Measurements from ENCODE around the gene ZCCHC24. TPM values are rescaled to one million over a fixed set of nuclear protein-coding genes. Genes with fewer than 3 reads are reported as not detected.

ZCCHC24 gene
- polyA plus RNA-seq, 4 donors = 0.89 to 13.0 (median 11.4) TPM

DNA sequence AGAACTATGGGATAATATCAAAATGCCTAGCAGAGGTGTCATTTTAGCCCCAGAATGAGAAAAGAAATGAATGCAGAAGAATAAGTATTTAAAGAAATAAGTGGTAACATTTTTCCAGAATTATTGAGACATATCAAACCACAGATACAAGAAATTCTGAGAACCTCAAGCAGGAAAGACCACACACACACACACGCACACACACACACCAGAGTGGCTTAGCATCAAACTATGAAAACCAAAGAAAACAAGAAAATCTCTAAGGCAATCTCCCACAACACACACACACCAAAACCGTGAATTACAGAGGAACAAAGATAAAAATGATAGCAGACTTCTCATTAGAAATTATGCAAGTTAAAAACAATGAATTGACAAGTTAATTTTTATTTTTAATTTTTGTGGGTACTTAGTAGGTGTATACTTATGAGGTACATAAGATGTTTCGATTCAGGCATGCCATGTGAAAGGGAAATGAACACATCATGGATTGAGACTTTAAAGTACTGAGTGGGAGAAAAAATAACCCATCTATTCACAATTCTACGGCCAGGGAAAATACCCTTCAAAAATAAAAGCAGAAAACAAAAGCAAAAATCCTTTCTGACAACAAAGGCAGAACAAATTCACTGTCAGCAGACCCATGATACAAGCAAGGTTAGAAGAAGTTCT, 83.6 kb downstream of the ZCCHC24 start:
- no peak overlapping the region for H3K4me3 ChIP-seq (ENCODE audit: low read depth in 1 of 3, low read length in 3 of 3)
- no peaks in the 10 kb centered on the region for H3K27me3 ChIP-seq (ENCODE audit: control insufficient read depth in 3 of 3, insufficient read depth in 3 of 3, low read length in 3 of 3)
- peaks cover 0 to 13% (median 0%) of the 10 kb centered on the region in 3 donors for H3K4me1 ChIP-seq (ENCODE audit: control insufficient read depth in 3 of 3, insufficient read depth in 2 of 3, low read depth in 1 of 3, low read length in 2 of 3)
- peaks cover 0 to 9% (median 3%) of the 10 kb centered on the region in 3 donors for H3K36me3 ChIP-seq (ENCODE audit: control insufficient read depth in 3 of 3, insufficient read depth in 2 of 3, low read depth in 1 of 3, low read length in 3 of 3)
- no peaks in the 10 kb centered on the region for H3K9me3 ChIP-seq (ENCODE audit: control insufficient read depth in 2 of 2, insufficient read depth in 1 of 2, low read depth in 1 of 2, low read length in 1 of 2)
- 69 to 78% (median 75%) methylated on average over 4 of the region's 4 CpGs for WGBS, 3 donors
- DNase-seq = no peak
- FAIRE-seq = no peak
- H3K27ac ChIP-seq (ENCODE audit: low read depth in 1 of 3, low read length in 2 of 3) = no peak overlapping the region

DNA sequence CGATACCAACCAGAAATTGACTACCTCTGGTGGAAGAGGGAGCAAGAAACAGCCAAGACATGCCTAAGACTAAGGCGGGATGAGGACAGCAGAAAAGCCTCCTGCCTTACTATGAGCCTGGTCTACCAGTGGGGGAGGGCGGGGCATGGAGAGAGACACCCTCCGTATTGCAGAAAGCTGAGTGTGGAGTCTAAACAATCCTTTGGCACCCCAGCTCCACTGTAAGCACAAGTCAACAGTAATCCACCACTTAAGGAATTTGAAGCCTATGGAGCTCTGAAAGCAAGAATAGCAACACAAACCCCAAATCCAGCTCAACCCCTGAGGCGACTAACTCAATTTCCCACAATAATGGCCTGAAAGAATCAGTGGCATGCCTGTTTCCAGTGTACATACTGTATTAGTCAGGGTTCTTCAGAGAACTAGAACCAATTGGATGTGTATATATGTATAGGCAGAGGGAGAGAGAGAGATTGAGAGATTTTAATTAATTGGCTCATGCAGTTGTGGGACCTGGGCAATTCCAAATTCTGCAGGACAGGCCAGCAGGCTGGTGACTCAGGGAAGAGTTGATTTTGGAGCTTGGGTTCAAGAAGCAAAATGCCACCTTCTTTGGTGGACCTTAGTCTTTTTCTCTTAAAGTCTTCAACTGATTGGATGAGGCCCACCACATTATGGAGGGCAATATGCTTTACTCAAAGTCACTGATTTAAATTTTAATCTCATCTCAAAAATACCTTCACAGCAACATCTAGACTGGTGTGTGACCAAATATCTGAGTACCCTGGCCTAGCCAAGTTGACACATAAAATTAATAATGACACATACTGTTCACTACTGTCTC, 84.7 kb downstream of the ZCCHC24 start:
- Histone ChIP-seq H3K4me1 (ENCODE audit: control insufficient read depth in 3 of 3, insufficient read depth in 2 of 3, low read depth in 1 of 3, low read length in 2 of 3) (peaks cover 0 to 13% (median 0%) of the 10 kb centered on the region in 3 donors), H3K36me3 (ENCODE audit: control insufficient read depth in 3 of 3, insufficient read depth in 2 of 3, low read depth in 1 of 3, low read length in 3 of 3) (peaks cover 0 to 15% (median 3%) of the 10 kb centered on the region in 3 donors), H3K9me3 (ENCODE audit: control insufficient read depth in 2 of 2, insufficient read depth in 1 of 2, low read depth in 1 of 2, low read length in 1 of 2) (no peaks in the 10 kb centered on the region), H3K27ac (ENCODE audit: low read depth in 1 of 3, low read length in 2 of 3) (no peak overlapping the region), H3K27me3 (ENCODE audit: control insufficient read depth in 3 of 3, insufficient read depth in 3 of 3, low read length in 3 of 3) (no peaks in the 10 kb centered on the region), H3K4me3 (ENCODE audit: low read depth in 1 of 3, low read length in 3 of 3) (no peak overlapping the region)
- WGBS, 3 donors = 87 to 98% (median 95%) methylated on average over 5 of the region's 5 CpGs
- FAIRE-seq (no peak), DNase-seq (no peak)

DNA sequence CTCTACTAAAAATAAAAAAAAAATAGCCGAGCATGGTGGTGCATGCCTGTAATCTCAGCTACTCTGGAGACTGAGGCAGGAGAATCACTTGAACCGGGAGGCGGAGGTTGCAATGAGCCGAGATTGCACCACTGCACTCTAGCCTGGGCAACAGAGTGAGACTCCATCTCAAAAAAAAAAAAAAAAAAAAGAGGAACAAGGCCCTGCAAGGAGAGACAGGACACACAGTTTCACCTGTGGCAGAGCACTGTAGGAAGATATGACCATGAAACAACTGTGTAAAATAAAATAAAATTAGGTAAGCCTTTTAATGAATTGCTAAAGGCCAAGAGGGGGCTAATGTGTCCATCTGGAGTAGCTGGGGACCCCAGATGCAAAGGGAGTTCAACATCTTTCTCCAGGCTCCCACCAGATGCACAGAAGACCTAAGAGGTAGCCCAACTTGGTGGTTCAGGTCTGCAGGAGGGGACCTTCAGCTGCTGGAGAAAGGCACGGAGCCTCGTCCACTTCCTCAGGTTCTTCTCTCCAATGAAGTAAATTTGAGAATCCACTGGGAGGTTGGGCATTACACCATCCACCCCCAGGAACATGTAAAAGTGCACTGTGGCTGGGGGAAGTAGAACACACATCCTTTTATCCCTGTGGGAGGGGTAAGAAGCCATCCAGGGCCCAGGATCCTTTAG, 85.5 kb downstream of the ZCCHC24 start:
- Histone ChIP-seq H3K9me3 (ENCODE audit: control insufficient read depth in 2 of 2, insufficient read depth in 1 of 2, low read depth in 1 of 2, low read length in 1 of 2) (peaks cover 0 to 4% of the 10 kb centered on the region in 2 donors), H3K27me3 (ENCODE audit: control insufficient read depth in 3 of 3, insufficient read depth in 3 of 3, low read length in 3 of 3) (no peaks in the 10 kb centered on the region), H3K4me3 (ENCODE audit: low read depth in 1 of 3, low read length in 3 of 3) (no peak overlapping the region), H3K4me1 (ENCODE audit: control insufficient read depth in 3 of 3, insufficient read depth in 2 of 3, low read depth in 1 of 3, low read length in 2 of 3) (peaks cover 0 to 13% (median 0%) of the 10 kb centered on the region in 3 donors), H3K27ac (ENCODE audit: low read depth in 1 of 3, low read length in 2 of 3) (no peak overlapping the region), H3K36me3 (ENCODE audit: control insufficient read depth in 3 of 3, insufficient read depth in 2 of 3, low read depth in 1 of 3, low read length in 3 of 3) (peaks cover 0 to 23% (median 3%) of the 10 kb centered on the region in 3 donors)
- WGBS, 3 donors = 88 to 94% (median 94%) methylated on average over 6 of the region's 6 CpGs
- DNase-seq (no peak), FAIRE-seq (no peak)

DNA sequence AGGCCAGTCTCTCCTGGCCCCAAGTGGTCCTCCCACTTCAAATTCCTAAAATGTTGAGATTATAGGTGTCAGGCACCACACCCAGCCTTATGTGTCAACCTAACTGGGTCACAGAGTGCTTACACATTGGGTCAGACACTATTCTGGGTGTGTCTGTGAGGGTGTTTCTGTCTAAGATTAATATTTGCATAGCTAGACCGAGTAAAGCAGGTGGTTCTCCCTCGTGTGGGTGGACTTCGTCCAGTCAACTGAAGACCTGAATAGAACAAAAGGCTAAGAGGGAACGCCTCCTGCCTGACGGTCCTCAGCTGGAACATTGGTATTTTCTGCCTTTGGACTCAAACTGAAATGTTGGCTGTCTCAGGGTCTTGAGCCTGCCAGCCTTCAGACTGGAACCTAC, 86.6 kb downstream of the ZCCHC24 start:
- Histone ChIP-seq H3K36me3 (ENCODE audit: control insufficient read depth in 3 of 3, insufficient read depth in 2 of 3, low read depth in 1 of 3, low read length in 3 of 3) (peaks cover 4 to 34% (median 4%) of the 10 kb centered on the region in 3 donors), H3K9me3 (ENCODE audit: control insufficient read depth in 2 of 2, insufficient read depth in 1 of 2, low read depth in 1 of 2, low read length in 1 of 2) (peaks cover 0 to 7% of the 10 kb centered on the region in 2 donors), H3K4me3 (ENCODE audit: low read depth in 1 of 3, low read length in 3 of 3) (no peak overlapping the region), H3K4me1 (ENCODE audit: control insufficient read depth in 3 of 3, insufficient read depth in 2 of 3, low read depth in 1 of 3, low read length in 2 of 3) (peaks cover 0 to 13% (median 0%) of the 10 kb centered on the region in 3 donors), H3K27me3 (ENCODE audit: control insufficient read depth in 3 of 3, insufficient read depth in 3 of 3, low read length in 3 of 3) (no peaks in the 10 kb centered on the region), H3K27ac (ENCODE audit: low read depth in 1 of 3, low read length in 2 of 3) (peak overlapping the region in 2 of 3 donors; percentile 61 to 74)
- whole genome bisulfite sequencing, 3 donors = 14 to 48% (median 22%) methylated on average over 5 of the region's 5 CpGs
- DNase-seq (peak; percentile 89 to 92), FAIRE-seq (no peak)

DNA sequence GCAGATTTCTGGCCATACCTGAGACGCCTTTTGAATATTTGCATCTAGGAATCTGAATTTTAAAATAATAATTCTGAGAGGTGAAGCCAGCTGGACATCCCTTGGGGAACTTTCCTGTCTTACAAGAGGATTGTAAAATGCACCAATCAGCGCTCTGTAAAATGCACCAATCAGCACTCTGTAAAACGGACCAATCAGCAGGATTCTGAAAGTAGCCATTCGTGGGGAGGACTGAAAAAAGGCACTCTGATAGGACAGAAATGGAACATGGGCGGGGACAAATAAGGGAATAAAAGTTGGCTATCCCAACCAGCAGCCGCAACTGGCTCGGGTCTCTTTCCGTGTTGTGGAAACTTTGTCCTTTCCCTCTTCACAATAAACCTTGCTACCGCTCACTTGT, 88.2 kb downstream of the ZCCHC24 start:
- no peak overlapping the region for H3K27ac ChIP-seq (ENCODE audit: low read depth in 1 of 3, low read length in 2 of 3)
- H3K4me3 ChIP-seq (ENCODE audit: low read depth in 1 of 3, low read length in 3 of 3) = no peak overlapping the region
- FAIRE-seq (no peak), DNase-seq (no peak)
- H3K27me3 ChIP-seq (ENCODE audit: control insufficient read depth in 3 of 3, insufficient read depth in 3 of 3, low read length in 3 of 3) = no peaks in the 10 kb centered on the region
- peaks cover 0 to 7% of the 10 kb centered on the region in 2 donors for H3K9me3 ChIP-seq (ENCODE audit: control insufficient read depth in 2 of 2, insufficient read depth in 1 of 2, low read depth in 1 of 2, low read length in 1 of 2)
- peaks cover 13 to 50% (median 14%) of the 10 kb centered on the region in 3 donors for H3K36me3 ChIP-seq (ENCODE audit: control insufficient read depth in 3 of 3, insufficient read depth in 2 of 3, low read depth in 1 of 3, low read length in 3 of 3)
- H3K4me1 ChIP-seq (ENCODE audit: control insufficient read depth in 3 of 3, insufficient read depth in 2 of 3, low read depth in 1 of 3, low read length in 2 of 3) = peaks cover 0 to 13% (median 0%) of the 10 kb centered on the region in 3 donors
- WGBS, 3 donors = 96 to 99% (median 97%) methylated on average over 9 of the region's 9 CpGs

DNA sequence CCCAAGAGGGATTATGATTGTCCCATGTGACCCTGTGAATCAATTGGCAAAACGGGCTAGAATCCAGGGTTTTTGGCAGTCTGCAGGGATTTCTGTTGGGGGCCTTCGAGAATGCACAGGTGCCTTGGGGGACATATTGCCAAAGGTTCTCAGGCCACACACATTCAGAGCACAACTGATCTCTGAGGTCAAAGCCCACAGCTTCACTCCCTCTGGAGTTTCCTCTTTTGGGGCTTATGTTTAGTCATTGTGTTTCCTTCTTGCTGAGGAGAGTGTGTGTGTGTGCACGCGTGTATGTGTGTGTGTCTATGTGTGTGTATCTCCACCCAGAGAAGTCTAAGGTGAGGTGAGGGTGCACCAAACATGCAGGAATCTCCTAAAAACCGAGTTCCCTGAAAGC, 89.3 kb downstream of the ZCCHC24 start:
- WGBS, 3 donors = 80 to 92% (median 85%) methylated on average over 5 of the region's 5 CpGs

DNA sequence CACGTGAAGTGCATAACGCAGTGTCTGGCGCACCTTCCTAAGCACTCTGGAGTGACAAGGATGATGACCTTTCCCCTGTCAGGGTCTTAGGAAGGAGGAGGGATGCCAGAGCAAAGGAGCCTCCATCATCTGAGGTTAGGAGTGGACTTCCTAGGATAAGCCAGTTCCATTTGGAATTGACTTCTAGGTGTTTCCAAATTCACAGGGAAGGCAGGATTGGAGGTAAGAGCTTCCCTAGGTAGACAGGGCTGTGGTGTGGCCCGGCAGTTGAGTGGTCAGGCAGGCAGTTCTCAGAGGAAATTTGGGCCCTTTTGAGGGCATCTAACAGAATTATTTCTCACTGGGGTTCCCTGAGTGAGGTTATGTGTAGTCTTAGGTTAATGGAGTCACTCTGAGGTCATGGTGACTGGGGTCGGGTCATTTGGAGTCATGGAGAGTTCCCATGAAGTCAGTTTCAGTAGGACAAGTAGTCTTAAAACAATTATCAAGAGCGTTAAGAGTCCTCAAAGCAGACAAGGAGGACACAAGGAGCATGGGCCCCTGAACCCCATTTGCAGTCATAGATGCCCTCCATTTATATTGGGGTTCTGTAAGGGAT, 89.9 kb downstream of the ZCCHC24 start:
- H3K27me3 ChIP-seq (ENCODE audit: control insufficient read depth in 3 of 3, insufficient read depth in 3 of 3, low read length in 3 of 3) = no peaks in the 10 kb centered on the region
- WGBS, 3 donors = 89 to 92% (median 92%) methylated on average over 6 of the region's 6 CpGs
- no peak overlapping the region for H3K27ac ChIP-seq (ENCODE audit: low read depth in 1 of 3, low read length in 2 of 3)
- H3K4me1 ChIP-seq (ENCODE audit: control insufficient read depth in 3 of 3, insufficient read depth in 2 of 3, low read depth in 1 of 3, low read length in 2 of 3) = peaks cover 0 to 13% (median 0%) of the 10 kb centered on the region in 3 donors
- peaks cover 15 to 66% (median 22%) of the 10 kb centered on the region in 3 donors for H3K36me3 ChIP-seq (ENCODE audit: control insufficient read depth in 3 of 3, insufficient read depth in 2 of 3, low read depth in 1 of 3, low read length in 3 of 3)
- DNase-seq = no peak
- H3K4me3 ChIP-seq (ENCODE audit: low read depth in 1 of 3, low read length in 3 of 3) = no peak overlapping the region
- H3K9me3 ChIP-seq (ENCODE audit: control insufficient read depth in 2 of 2, insufficient read depth in 1 of 2, low read depth in 1 of 2, low read length in 1 of 2) = peaks cover 0 to 7% of the 10 kb centered on the region in 2 donors
- no peak for FAIRE-seq

More for the DNA sequence above, 89.3 kb downstream of the ZCCHC24 start:
- H3K27ac ChIP-seq (ENCODE audit: low read depth in 1 of 3, low read length in 2 of 3) = no peak overlapping the region
- no peak for FAIRE-seq
- no peak overlapping the region for H3K4me3 ChIP-seq (ENCODE audit: low read depth in 1 of 3, low read length in 3 of 3)
- peaks cover 0 to 13% (median 0%) of the 10 kb centered on the region in 3 donors for H3K4me1 ChIP-seq (ENCODE audit: control insufficient read depth in 3 of 3, insufficient read depth in 2 of 3, low read depth in 1 of 3, low read length in 2 of 3)
- H3K36me3 ChIP-seq (ENCODE audit: control insufficient read depth in 3 of 3, insufficient read depth in 2 of 3, low read depth in 1 of 3, low read length in 3 of 3) = peaks cover 15 to 61% (median 18%) of the 10 kb centered on the region in 3 donors
- H3K9me3 ChIP-seq (ENCODE audit: control insufficient read depth in 2 of 2, insufficient read depth in 1 of 2, low read depth in 1 of 2, low read length in 1 of 2) = peaks cover 0 to 7% of the 10 kb centered on the region in 2 donors
- DNase-seq = no peak
- H3K27me3 ChIP-seq (ENCODE audit: control insufficient read depth in 3 of 3, insufficient read depth in 3 of 3, low read length in 3 of 3) = no peaks in the 10 kb centered on the region

DNA sequence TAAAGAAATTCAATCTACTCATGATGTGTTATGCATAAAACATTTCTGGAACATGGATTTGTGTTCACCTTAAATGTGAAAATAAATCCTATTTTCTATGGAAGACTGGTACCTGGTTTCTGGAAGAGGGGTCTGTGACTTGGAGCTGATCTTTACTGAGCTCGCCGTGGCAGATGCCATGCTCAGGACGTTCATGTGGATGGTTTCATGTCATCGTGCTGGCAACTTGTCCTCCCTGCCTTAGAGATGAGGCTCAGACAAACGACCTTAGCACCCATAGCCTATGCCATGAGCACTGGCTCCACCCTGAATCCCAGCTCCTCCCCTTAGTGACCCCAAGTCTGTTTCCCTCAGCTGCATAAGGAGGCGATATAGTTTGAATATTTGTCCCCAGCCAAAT, 90.8 kb downstream of the ZCCHC24 start:
- Histone ChIP-seq H3K27ac (ENCODE audit: low read depth in 1 of 3, low read length in 2 of 3) (no peak overlapping the region), H3K4me3 (ENCODE audit: low read depth in 1 of 3, low read length in 3 of 3) (no peak overlapping the region), H3K27me3 (ENCODE audit: control insufficient read depth in 3 of 3, insufficient read depth in 3 of 3, low read length in 3 of 3) (no peaks in the 10 kb centered on the region), H3K9me3 (ENCODE audit: control insufficient read depth in 2 of 2, insufficient read depth in 1 of 2, low read depth in 1 of 2, low read length in 1 of 2) (peaks cover 0 to 7% of the 10 kb centered on the region in 2 donors), H3K4me1 (ENCODE audit: control insufficient read depth in 3 of 3, insufficient read depth in 2 of 3, low read depth in 1 of 3, low read length in 2 of 3) (peaks cover 0 to 18% (median 0%) of the 10 kb centered on the region in 3 donors), H3K36me3 (ENCODE audit: control insufficient read depth in 3 of 3, insufficient read depth in 2 of 3, low read depth in 1 of 3, low read length in 3 of 3) (peaks cover 15 to 69% (median 27%) of the 10 kb centered on the region in 3 donors)
- FAIRE-seq (no peak), DNase-seq (no peak)
- WGBS, 3 donors = 84 to 93% (median 91%) methylated on average over 6 of the region's 6 CpGs

All from small intestine (tissue), 7 donors.